HPDE6-E6E7 (cell line): Measurements from ENCODE around the gene HK2.
A peak's percentile ranks its signal among the peaks of the same experiment; 100 is the strongest.
"Not testable (repeated sequence)": the region's sequence is repeated elsewhere in the genome, so short reads cannot be mapped to it uniquely, and the experiment has no call there.

Experiments used
- DNase-seq: peaks from one replicate; pipeline ENCODE4 v3.0.0; 2011; ENCODE audit warnings: missing footprints; ENCODE audit errors: extremely low spot score

HK2 gene

DNA sequence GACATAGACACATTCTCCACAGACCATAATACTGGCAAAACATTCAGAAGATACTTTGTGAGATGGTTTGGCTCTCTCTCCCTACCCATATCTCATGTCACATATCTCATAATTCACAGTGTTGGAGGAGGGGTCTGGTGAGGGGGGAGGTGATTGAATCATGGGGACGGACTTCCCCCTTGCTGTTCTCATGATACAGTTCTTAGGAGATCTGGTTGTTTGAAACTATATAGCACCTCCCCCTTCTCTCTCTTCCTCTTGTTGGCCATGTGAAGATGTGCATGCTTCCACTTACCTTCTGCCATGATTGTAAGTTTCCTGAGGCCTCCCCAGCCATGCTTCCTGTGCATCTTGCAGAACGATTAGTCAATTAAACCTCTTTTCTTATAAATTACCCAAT, 61.1 kb downstream of the HK2 start:
- no peak for DNase-seq

DNA sequence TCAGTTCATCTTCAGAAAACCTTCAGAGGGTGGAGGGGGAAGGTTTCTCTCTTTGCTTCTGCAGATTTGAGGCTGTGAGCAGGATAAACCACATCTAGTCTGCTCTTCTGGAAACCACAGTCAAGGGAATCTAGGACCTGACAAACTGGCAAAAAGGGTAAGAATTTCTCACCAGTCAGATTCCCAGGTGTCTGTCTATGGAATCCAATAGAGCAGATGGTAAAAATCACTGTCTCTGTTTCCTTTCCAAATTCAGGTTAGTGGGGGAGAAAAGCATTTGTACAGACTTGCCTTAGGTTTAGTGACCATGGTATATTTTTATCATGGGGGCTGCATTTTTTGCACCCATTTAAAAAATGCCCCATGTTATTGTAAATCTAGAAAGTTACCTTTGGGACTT, 62.3 kb downstream of the HK2 start:
- no peak for DNase-seq

DNA sequence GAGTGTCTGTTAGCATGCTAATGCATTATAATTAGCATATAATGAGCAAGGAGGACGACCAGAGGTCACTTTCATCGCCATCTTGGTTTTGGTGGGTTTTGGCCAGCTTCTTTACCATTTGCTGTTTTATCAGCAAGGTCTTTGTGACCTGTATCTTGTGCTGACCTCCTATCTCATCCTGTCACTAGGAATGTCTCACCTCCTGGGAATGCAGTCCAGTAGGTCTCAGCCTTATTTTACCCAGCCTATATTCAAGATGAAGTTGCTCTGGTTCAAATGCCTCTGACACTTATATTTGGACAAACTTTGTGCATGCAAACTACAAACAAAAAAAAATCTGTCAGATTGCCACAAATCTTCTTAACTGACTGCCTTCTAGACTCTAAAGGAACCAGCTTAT, 66.3 kb downstream of the HK2 start:
- not testable (repeated sequence) for DNase-seq

DNA sequence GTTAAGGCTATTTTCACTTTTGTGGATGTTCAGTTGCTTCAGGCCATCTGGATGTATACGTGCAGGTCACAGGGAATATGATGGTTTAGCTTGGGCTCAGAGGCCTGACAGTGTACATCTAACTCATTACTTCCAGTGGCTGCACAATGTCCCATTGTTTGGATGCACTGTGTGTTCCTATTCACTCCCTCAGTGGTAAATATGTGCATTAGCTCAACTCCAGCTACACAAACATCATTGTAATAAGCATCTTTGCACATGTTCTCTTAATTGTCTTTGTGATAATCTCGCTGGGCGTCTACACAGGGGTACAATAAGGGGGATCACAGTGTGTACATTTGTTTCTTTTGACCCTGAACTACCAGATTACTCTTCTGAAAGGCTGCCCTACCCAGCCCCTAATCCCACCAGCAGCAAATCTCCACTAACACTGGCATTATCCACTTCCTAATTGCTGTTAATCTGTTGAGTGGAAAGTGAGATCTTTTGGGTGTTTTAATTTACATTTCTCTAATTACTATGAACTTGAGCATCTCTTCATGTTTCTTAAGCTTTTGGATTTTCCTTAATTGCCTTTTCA, 68.4 kb downstream of the HK2 start:
- DNase-seq, result no peak

DNA sequence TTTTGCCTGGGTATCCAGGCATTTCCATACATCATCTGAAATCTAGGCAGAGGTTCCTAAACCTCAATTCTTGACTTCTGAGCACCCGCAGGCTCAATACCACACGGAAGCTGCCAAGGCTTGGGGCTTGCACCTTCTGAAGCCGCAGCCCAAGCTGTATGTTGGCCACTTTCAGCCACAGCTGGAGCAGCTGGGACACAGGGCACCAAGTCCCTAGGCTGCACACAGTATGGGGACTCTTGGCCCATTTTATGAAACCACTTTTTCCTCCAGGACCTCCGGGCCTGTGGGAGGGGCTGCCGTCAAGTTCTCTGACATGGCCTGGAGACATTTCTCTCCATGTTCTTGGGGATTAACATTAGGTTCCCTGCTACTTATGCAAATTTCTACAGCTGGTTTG, 72.5 kb downstream of the HK2 start:
- DNase-seq, result no peak

DNA sequence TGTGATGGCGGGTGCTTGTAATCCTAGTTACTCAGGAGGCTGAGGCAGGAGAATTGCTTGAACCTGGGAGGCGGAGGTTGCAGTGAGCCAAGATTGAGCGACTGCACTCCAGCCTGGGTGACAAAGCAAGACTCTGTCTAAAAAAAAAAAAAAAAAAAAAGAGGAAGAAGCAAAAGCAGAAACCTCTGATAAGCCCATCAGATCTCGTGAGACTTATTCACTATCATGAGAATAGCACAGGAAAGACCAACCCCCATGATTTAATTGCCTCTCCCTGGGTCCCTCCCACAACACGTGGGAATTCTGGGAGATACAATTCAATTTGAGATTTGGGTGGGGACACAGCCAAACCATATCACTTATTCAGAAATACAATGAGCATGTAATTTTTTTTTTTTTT, 73.6 kb downstream of the HK2 start:
- not testable (repeated sequence) for DNase-seq

DNA sequence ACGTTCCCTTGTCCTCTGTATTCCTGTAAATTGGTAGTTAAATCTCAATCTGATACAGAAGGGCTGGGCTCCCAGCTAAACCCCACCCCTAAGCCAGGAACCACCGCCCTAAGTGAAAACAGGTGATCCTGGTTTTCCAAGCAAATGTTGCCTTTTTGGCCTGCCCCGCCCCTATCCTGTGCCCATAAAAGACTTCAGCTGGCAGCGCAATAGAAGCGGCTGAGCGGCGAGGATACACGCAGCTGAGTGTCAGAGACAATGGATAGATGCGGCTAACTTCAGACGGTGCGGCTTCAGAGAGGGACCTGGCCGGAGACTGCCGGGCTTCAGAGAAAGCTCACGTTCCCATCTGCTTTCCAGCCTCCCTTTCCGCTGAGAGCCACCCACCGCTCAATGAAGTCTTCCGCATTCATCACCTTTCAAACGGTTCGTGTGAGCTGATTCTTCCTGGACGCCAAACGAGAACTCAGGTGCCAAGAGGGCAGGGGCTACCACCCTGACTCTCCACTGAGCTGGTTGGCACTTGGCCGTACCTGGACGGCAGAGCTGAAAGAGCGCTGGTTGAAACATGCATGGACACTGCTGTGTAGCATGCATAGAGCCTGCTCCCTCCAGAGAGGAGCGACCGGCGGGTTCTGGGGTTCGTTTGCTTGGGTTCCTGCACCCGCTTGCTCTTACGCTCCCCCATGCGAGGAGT, 75.0 kb downstream of the HK2 start:
- no peak for DNase-seq

DNA sequence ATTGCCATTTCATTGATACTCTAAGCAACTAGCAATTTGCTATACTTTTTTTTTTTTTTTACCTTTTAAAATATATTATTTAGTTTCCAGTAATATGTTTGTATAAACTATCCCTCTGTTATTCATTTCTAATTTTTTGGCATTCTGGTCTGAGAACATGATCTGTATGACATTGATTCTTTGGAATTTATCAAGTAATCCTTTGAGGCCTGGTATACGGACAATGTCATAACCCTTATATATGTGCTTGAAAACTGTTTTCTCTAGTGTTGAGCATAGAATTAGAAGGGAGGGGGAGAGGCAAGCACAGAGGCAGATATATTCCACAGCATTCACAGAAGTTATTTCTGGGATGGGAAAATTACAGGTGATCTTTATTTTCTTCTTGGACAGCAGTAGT, 76.3 kb downstream of the HK2 start:
- no peak for DNase-seq

DNA sequence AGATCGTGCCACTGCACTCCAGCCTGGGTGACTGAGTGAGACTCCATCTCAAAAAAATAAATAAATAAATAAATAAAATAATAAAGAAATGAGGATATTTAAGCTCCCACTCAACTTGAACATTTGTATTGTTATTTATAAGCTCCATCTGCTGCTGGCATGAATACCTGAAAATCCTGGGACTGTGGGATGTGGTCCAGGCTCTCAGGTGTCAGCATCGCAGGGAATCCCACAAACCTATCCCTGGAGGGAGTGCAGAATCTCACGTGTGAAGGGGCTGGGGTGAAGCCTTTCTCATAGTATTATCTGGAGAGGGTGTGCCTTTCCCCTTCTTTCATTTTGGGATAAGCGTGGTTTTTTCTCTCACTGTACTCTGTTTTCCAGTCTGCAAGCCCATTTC, 77.1 kb downstream of the HK2 start:
- DNase-seq, result no peak

DNA sequence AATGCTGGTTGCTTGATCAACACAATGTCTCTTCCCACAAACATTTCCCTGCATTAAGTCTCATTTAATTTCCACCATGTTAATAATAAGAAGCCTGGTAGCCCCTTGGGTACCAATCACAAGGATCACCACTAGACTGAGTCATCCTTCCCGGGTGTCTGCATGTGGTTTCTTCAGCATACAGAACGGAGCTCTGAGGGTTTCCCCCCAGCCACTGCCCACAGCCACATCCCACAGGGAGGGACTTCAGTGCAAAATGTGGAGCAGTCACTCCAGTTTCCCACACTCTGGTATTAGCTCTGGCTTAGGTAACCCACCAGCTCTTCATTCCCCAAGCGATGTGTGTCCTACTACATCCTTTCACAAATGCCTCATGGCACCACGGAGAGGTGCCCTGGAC, 81.8 kb downstream of the HK2 start:
- no peak for DNase-seq

DNA sequence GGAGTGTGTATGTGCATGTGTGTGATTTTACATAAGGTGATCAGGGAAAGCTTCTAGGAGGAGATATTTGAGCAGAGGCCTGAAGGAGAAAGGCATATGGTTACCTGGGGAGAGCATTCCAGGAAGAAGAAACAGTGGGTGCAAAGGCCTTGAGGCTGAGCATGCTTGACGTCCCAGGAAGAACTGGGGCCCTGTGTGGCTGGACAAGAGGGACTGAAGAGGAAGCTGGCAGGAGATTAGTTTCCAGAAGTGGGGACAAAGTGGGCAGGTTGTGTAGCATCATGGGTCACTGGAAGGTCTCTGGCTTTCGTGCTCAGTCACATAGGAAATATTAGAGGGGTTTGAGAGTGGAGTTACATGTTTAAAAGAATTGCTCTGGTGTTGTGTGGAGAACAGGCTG, 82.5 kb downstream of the HK2 start:
- DNase-seq, result no peak

DNA sequence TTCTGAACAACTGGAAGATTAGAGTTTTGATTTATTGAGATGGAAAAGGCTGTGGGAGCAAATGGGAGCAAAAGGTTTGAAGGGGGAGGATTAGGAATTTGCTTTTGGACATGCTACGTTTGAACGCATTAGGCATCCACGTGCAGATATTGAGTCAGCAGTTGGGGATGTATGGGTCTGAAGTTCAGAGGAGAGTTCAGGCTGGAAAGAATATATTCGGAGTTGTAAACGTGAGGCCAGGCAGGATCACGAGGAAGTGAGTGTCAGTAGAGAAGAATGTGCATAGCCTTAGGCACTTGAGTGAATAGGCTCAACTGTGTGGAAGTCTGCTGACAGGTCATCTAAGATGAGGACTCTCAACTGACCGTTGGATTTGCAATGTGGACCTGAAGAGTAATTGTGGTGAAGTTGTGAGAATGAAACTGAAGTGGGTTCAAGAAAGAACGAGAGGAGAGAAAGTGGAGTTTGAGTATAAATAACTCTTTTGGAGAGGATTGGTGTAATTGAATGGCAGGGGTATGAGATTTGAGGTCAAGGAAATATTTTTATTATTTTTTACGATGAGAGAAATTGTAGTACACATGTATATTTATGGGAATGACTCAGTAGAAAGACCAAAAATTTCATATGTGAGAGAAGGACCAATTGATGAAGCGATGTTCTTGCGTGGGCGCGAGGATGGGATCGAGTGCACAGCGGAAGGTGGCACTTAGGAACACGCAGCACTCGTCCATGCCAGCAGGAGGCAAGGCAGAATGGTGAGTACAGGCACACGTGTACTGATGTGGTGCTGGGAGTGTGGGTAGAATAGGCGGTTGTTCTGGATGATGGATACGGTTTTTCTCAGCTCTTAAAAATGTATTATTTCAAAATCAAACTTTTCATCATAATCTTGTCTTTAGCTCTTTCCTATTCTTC, 84.0 kb downstream of the HK2 start:
- peak; percentile 82 for DNase-seq

DNA sequence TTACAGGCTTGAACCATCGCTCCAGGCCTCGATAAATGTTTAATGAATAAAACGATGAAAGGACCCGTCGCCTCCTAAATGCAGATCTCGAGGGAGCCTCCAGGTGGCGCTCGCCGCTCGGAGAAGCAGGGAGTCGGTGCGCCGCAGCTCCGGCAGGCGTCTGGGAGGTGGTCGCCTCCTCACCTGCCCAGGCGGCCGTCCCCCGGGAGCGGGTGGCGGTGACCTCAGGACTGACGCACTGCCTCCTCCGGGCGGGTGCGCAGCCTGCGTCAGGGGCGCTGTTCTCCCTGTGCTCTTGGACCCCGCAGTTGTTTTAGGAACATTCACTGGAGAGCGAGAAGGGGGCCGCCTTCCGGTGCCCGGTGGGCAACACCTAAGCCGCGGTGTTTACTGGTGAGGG, 85.9 kb downstream of the HK2 start:
- no peak for DNase-seq

DNA sequence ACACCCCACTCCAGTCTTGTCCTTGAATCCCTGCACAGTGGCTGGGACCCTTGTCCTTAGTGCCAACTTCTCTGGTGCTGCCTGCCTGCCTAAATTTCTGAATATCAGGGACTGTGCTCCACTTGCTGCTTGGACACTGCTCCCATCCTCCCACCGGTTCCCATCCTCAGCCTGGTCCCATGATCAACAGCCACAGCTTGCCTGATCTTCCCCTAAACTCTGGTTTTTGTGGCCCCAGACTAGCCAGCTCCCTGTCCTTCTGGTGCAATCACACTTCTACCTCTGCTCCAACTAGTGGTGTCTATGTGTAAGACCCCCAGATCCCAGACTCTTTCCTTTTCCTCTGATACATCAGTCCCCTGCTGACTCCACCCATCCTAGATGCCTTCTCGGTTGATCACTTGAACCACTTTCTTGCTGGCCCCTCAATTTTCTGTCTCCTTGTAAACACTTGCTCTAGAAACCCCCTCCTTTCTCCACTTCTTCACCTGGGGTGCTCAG, 87.4 kb downstream of the HK2 start:
- no peak for DNase-seq

DNA sequence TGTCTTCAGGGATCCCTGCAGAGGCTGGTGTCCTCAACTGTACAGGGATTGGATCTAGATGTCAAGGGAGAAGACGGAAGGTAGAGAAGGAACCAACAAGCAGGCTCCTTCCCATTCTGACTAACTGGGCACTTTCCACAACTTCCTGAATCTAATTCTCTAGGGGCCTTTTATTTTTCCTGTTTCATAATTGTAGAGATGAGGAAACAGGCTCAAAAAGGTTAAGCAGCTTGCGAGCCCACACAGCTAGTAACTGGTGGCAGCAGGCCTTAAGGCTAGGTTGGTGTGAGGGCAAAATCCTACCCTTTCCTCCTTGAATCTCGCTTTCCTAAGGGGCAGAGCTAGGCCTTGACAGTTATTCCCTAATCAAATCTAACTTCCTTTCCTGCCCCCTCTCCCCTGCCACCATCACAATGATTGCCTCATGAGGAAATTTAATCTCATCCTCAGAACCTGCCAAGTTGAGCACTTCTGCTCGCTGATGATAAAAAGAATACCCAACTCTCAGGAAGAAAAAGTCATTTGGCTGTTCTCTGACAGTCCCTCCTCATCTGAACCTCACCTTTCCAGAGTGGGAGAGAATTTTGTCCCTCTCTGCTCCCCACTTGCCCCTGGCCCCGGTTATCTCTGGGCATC, 88.8 kb downstream of the HK2 start:
- DNase-seq, result no peak

DNA sequence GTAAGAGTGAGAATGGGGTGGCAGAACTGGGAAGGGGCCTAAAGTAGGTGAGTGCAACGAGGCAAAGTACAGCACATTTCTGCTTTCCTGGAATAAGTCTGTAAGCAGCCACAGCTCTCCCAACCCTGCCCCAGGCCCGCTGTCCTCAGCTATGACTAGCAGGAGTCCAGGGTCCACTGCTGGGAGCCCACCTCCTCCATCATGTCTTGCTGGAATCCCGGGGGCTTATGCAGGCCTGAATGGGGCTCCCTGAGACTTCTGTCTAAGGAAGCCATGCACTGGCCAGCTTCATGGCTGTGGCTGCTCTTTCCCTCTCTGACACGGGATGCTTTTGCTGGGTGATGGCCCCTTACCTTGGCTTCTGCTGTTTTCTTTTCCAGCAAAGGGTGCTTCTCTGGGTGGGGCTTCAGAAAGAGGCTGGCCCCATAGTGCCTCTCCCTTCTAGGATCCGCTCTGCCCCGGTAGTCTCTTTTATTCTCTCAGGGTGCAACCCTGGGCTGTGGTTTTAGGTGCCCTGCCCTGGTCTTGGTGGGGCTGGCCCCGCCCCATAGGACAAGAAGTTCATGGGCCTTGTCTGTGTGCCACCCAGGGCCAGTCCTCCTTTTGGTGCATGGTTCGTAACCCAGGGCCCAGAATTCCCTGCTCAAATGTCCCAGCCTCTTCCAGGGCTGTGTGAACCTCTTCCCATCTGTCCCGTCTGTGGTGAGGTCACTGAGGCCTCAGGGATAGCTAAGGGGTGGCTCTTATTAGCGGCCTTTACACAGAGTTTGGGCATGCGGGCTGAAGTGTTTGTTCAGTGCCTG, 90.7 kb downstream of the HK2 start:
- DNase-seq, result no peak

DNA sequence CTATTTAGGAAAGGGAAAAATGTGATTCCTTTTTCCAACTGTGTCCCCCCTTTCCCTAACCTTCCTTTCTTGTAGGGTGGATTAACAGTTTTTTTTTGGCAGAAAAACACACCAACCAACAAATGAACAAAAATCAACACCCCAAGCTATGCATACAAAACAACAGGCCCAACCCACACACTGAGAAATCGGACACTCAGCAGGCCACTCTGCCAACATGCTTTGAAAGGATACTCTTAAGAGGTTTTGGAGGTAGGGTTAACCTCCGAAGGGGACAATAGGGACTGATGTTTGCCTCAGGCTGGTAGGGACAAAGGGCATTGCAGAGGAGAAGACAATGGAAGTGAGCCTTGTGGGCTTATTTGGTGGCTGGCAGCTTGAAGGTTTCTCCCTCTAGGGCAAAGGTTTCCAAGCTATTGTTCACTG, 91.4 kb downstream of the HK2 start:
- DNase-seq, result no peak

DNA sequence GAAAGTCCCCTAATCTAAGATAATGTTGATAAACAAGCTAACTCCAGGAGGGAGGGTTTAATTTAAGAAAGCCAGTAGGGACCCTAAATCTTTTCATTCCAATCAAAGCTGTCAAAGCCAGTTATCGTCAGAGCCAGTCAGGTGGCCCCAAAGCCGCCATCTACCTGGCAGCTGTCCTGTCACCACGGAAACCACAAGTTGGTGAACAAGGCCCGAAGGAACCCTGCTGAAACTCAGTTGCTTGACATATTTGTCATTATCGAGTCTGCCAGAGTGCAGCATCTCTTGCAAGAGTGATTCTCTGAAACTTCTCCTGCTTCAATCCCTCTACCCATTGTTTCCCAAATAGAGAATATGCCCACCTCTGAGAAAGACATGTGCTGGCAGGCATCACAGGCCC, 93.7 kb downstream of the HK2 start:
- DNase-seq, result no peak

DNA sequence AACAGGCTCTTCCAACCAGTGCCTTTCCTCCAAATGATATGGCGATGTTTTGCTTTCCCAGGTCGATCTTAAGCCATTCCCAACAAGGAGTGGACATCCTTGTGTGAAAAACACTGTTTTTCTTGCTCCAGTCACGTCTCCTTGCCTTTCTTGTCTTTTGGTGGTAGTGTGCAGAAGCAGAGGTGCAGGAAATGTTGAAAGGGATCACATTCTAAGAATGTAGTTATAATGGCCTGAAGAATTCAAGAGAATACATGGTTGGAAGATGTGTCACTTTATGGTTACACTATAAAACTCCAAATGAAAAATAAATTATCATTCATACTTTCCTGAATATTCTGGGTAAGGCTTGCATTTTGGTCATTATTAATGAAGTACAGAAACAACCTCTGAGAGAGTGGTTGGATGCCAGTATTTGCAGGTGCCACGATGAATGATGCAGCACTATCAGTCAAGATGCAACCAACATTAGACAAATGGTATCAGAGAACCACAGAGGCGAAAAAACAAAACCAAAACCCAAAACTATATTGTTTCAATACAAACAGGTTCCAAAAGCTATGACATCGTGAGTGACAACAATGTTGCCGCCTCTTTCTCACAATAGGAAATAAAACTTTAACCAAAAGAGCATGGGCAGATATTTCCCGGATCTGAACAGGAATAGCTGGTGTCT, 97.0 kb downstream of the HK2 start:
- DNase-seq, result no peak

DNA sequence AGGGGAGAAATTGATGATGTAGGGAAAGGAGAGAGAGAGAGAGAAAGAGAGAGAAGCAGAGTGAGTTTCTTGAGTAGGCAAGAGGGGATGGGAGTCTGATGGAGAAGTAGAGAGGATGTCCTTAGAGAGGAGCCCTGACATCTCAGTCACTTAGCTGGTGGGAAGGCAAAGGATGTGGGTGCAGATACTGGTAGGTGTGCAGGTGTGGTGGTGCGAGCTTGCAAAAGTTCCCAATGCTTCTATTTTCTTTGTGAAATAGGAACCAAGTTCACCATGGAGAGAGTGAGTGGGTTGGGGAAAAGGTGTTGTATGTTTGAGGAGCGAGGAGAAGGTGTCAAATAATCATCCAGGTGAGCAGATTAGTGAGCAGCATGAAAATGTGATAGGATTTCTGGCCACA, 98.0 kb downstream of the HK2 start:
- DNase-seq, result no peak

DNA sequence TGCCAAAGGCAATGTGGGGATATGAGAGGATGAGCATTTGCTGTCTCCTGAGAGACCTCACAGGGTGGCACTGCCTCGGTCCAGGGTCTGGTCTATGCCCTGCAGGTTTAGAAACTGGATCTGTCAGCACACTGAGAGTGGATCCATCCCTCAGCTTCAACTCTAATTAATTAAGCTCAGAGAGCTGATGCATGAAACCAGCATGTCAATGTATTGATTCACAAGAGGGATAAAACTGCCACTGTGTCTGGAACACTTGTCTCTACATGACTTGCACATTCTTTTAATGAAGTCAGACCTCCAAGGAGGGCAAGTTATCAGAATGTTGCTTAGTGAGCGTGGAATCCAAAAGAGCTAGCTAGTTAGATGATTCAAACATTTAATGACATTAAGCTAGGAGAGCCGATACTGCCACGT, 102.1 kb downstream of the HK2 start:
- peak; percentile 73 for DNase-seq
